Mammary epithelial cell (primary cell): ENCODE data around the gene CEACAM7.

ENCODE experiments used
- CTCF ChIP-seq, 2 donors: IDR thresholded peaks in 1 of 2; conservative IDR thresholded peaks in 1 of 2; 2 replicates each; pipeline ENCODE4 v1.5.1; 2011 to 2012; ENCODE audit warnings: inconsistent platforms in 2 of 2, low read length in 2 of 2, mild to moderate bottlenecking in 2 of 2, control low read depth in 1 of 2, low read depth in 1 of 2; ENCODE audit not compliant: insufficient read depth in 1 of 2; ENCODE audit errors: extremely low read depth in 1 of 2
- EZH2 ChIP-seq: IDR thresholded peaks from 2 replicates; pipeline ENCODE4 v1.6.1; 2012; ENCODE audit warnings: low read length, inconsistent platforms, borderline replicate concordance

GRCh38 chr19:41649827-41650226 is 38.2 kb downstream of the CEACAM7 start:
- TF ChIP-seq CTCF (conservative IDR thresholded peaks at IDR 0.05 in 1 of 2, IDR thresholded peaks at IDR 0.05 in 1 of 2; ENCODE audit: extremely low read depth in 1 of 2, insufficient read depth in 1 of 2, low read depth in 1 of 2, low read length in 2 of 2) (no peak), EZH2 (no peak)
